Stimulated activated CD4-positive, alpha-beta T cell treated with anti-CD3 and anti-CD28 coated beads, Interleukin-1b, Interleukin-23, amount 100 ng/mL, for 1 hour (primary cell): ENCODE data around the gene PRKD3.

Experiments used
- DNase-seq, 2 donors: peaks; one replicate each; pipeline ENCODE4 v3.0.0-alpha.2; 2020; ENCODE audit warnings: low read depth in 2 of 2

PRKD3 gene

DNA sequence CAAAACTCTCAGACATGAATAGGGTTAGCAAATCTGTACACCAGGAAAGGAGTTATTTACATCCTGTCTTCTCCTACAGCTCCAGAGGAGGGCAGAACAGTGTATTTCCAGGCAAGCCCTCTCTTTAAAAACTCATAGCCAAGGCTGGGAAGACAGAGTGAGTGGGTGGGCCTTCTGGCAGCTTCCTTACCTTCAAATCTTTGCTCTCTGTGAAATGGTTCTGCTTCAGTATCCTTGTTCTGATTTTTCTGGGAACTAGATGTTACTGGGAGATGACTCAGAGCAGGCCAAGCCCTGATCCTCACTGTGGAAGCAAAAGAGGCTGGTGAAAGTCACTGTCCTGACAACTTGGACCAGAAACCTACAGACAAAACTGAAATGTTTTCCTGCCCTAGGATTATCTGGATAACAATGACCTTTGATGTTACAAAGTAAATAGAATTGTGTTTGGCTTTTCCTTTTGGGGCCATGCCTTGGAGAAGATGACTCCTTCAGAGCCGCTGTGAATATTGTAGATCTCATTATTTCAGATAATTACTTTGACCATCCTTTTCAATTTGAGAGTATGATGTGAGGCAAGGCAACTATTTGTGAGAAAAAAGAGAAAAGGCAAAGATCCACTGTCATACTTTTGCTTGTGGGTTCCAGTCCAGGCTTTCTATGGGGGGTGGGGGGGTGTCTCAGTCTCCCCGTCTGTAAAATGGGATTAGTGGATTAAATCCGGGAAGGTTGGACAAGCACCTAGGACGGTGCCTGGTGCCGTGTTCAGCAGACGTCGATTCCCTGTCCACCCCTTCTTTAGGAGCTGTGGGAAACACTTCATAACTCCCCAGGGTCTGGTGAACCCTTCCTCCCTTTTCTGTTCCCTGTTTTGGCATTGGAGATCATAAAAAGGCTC, 19.2 kb upstream of the PRKD3 start:
- DNase-seq = no peak

DNA sequence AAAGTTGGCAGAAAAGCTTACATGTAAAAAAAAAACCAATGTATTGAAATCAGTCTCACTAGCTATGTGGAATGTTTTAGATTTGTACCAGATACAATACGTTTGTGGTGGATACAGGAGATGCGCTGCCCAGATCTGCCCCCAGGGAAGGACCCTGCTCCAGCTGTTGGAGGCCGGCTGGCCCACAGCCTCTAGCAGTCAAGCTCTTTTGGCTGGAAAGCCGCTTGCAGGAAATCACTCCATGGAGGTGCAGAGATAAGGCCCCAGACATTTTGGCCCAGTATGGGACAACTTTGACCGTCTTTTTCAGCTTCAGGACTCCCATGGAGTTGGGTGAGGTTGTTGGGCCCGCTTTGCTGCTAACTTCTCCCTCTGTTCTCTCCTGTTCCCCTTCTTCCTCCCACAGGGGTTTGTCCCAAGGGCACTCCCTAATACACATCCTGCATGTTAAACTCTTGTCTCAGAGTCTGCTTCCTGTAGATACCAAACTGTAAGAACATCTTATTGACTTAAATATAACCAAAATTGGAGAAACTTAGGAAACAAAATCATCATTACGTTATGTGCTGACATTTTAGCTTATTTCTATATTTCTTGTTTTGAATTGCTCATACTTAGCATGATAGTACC, 18.1 kb upstream of the PRKD3 start:
- DNase-seq = no peak

DNA sequence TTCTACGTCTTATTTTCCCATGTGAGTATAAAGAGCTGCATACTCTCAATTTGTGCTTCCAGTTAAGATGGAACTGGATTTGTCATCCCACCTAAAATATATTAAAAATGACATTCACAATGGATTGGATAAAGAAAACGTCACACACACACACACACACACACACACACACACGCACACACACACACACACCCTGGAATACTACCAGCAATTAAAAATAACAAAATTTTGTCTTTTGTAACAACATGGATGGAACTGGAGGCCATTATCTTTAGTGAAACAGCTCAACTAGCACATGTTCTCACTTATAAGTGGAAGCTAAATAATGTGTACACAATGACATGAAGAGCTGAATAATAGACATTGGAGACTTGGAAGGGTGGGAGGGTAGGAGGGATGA, 16.0 kb upstream of the PRKD3 start:
- DNase-seq = no peak

DNA sequence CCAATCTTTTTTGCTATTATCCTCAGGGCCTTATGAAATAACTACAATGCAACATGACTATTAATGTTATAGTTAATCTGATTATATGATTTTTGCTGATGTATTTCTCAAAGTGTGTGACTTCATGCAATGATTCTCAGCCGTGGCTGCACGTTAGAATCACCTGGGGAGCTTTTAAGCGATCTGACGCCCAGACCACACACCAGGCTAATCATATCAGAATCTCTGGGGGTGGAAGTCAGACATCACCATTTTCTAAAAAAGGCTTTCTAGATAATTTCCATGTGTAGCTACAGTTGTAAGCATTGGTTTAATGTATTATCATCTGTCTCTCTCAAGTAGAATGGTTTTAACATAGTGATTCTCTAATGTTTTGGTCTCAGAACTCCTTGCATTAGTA, 14.3 kb upstream of the PRKD3 start:
- no peak for DNase-seq

GRCh38 chr2:37337620-37338280, 13.1 kb upstream of the PRKD3 start:
- no peak for DNase-seq

DNA sequence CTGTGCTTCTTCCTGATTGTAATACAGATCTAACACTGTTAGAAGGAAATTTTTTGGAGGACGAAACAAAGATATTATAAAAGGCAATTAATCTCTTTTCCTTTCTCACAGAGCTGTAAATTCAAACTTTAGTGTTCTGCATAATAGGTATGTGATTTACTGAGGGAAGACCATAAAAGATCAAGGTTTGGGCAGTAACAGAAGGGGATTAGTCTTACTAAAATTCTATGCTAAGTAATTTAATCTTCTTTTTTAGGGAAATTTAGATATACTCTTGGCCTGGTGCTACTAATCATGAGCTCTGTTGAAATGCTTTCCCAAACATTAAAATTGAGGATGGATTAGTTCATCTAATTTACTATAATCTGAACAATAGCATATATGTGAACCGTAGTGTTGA, 11.0 kb upstream of the PRKD3 start:
- DNase-seq = no peak

DNA sequence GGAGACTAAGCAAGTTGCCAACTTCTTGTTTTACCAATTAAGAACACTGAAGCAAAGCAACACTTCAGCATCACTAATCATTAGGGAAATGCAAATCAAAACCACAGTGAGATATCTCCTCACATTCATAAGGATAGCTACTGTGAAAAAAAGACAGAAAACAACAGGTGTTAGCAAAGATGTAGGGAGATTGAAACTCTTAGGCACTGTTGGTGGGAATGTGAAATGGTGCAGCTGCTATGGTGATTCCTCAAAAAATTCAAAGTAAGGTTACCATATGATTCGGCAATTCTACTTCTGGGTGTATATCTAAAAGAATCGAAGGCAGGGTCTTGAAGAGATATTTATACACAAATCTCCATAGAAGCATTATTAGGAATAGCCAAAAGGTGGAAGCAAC, 8.6 kb upstream of the PRKD3 start:
- no peak for DNase-seq

- no peak for DNase-seq
Observed at GRCh38 chr2:37332560-37332959, 7.9 kb upstream of the PRKD3 start.

DNA sequence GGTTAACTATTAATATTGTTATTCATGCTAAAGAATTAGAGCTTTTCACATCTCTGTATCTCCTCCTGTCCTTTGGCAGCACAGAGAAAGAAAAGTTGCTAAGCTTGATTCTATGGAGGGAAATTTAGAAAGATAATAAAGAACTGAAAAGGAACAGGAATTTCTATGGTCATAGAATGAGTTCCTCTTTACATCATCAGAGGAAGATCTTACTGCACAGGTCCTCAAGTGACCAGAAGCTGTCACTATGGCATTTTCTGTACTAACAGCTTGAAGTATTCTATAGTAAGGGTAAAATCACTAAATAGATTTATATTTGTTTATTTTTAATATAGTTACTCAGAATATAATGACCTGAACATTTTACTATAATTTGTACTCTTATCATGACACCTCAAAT, 6.0 kb upstream of the PRKD3 start:
- no peak for DNase-seq

- DNase-seq = no peak
Observed at GRCh38 chr2:37326866-37327634, 2.4 kb upstream of the PRKD3 start.

DNA sequence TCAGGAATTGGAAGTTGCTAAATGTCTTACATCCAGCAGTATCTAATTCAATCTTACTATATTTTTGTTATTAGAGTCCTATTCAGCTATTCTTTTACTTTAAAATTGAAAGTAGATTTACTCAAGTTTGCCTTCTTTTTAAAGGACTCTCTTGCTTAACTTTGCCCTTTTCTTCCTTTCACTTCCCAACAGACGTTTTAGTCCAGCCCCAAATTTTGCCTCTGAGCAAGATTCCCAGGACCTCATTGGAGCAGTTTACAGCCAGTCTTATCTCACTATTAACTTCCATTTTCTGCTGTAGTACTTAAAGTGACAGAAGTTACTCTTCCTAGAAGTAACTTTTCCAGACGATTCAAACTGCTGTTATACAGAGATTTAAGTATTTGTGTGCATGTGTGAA, 1.7 kb upstream of the PRKD3 start:
- DNase-seq = no peak

DNA sequence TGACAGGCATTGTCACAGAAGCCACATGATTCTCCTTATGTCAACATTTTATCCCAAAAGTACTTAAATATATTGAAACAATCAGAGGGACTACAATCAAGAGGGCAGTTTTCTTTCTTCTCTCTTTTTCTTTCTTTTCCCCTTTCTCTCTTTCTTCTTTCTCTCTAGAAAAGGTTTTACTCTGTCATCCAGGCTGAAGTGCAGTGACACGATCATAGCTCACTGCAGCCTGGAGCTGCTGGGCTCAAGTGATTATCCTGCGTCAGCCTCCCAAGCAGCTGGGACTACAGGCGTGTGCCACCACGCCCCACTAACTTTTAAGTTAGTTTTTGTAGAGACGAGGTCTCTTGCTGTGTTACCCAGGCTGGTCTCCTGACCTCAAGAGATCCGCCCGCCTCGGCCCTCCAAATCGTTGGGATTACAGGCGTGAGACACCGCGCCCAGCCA, 1.0 kb upstream of the PRKD3 start:
- DNase-seq = no peak

DNA sequence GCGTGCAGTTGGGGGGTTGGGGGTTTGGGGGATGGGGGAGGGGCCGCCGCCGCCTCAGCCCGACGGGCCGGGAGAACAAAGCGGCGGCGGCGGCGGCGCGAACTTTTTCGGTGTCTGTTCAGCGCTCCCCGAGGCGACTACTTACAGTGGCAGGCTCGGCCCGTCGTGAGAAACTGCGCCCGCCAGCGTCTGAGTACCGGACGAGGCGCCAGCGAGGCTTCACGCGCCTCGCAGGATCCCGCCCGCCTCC, 172 bp downstream of the PRKD3 start:
- peak in 1 of 2 donors; percentile 40 for DNase-seq

GRCh38 chr2:37323781-37324535, 675 bp downstream of the PRKD3 start:
- no peak for DNase-seq

DNA sequence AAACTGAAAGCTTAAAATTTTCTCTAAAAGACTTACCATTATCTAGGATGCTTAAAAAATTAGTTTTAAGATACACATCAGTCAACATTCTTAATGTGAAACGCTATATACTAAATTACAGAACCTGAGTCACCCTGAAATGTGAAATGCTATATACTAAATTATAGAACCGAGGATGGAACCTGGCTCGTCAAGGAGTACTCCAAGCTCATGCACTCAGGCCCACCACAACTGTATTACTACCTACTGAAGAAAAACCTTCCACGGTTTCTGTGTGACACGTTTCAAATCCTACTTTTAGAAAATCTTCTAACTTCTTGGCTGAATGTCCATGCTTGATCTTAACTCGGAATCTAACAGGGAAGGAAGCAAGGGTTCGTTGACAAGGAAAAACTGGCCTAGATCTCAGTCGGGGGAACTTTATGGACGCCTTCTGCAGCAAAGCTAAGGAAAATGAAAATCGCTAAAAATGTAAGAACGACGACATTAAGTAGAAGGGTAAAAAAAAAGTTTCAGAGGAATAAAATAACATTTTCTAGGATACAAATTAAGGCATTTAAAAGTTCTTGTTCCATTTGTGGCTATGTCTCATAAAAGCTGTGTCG, 1.4 kb downstream of the PRKD3 start:
- no peak for DNase-seq

- no peak for DNase-seq
Observed at GRCh38 chr2:37322368-37322767, 2.3 kb downstream of the PRKD3 start.

GRCh38 chr2:37321029-37321682, 3.5 kb downstream of the PRKD3 start:
- no peak for DNase-seq

- no peak for DNase-seq
Observed at GRCh38 chr2:37319754-37320609, 4.7 kb downstream of the PRKD3 start.

- no peak for DNase-seq
Observed at GRCh38 chr2:37318401-37318800, 6.2 kb downstream of the PRKD3 start.

GRCh38 chr2:37317746-37318145, 6.9 kb downstream of the PRKD3 start:
- no peak for DNase-seq
